ENCODE results near the gene MICAL3. TPM values are rescaled to one million over a fixed set of nuclear protein-coding genes. Genes with fewer than 3 reads are reported as not detected.
"Not testable (repeated sequence)": the region's sequence is repeated elsewhere in the genome, so short reads cannot be mapped to it uniquely, and the experiment has no call there.

Gene MICAL3
- total RNA-seq, 4 donors from 2014 or later, result 6.0 to 9.8 (median 8.1) TPM

GRCh38 chr22:17941471-17942406 is 82.6 kb downstream of the MICAL3 start:
- Histone ChIP-seq H3K27ac (peak overlapping the region; percentile 68 to 85 (median 83)), H3K9me3 (no peaks in the 10 kb centered on the region), H3K4me1 (peaks cover 67 to 71% of the 10 kb centered on the region in 2 donors), H3K36me3 (no peaks in the 10 kb centered on the region), H3K4me3 (no peak overlapping the region), H3K27me3 (no peaks in the 10 kb centered on the region)
- peak; percentile 82 to 87 for DNase-seq
- TF ChIP-seq CTCF (IDR thresholded peaks at IDR 0.05 in 4 of 5, conservative IDR thresholded peaks at IDR 0.05 in 1 of 5) (peak in 4 of 5 experiments; percentile 4 to 21 (median 19)), POLR2A (IDR thresholded peaks at IDR 0.05) (peak in 1 of 2 donors; percentile 11)
- intact Hi-C loops (cut with DNase I; ENCODE audit: low total_unique reads) (no loop called here), in situ Hi-C loops (cut with MboI; ENCODE audit: low sequenced_read_pairs in 4 of 4) (no loop called here)
- peak; percentile 92 to 94 for ATAC-seq

- ATAC-seq (no peak), DNase-seq (no peak)
- H3K9me3 ChIP-seq, result no peaks in the 10 kb centered on the region
- TF ChIP-seq CTCF (IDR thresholded peaks at IDR 0.05 in 4 of 5, conservative IDR thresholded peaks at IDR 0.05 in 1 of 5), result no peak
- H3K27me3 ChIP-seq, result no peaks in the 10 kb centered on the region
- no peaks in the 10 kb centered on the region for H3K36me3 ChIP-seq
- peaks cover 46 to 49% of the 10 kb centered on the region in 2 donors for H3K4me1 ChIP-seq
- H3K4me3 ChIP-seq, result no peak overlapping the region
- in situ Hi-C loops (cut with MboI; ENCODE audit: low sequenced_read_pairs in 4 of 4), result no loop called here
- no peak overlapping the region for H3K27ac ChIP-seq
- intact Hi-C loops (cut with DNase I; ENCODE audit: low total_unique reads), result no loop called here
These were observed 84.8 kb downstream of the MICAL3 start for GRCh38 chr22:17939579-17939978.

GRCh38 chr22:17939011-17939410 is 85.3 kb downstream of the MICAL3 start:
- H3K4me1 ChIP-seq, result peaks cover 40 to 44% of the 10 kb centered on the region in 2 donors
- no peak for ATAC-seq

GRCh38 chr22:17938484-17938924 is 85.9 kb downstream of the MICAL3 start:
- intact Hi-C loops (cut with DNase I; ENCODE audit: low total_unique reads), result no loop called here
- Histone ChIP-seq H3K4me1 (peaks cover 35 to 38% of the 10 kb centered on the region in 2 donors), H3K9me3 (no peaks in the 10 kb centered on the region), H3K4me3 (no peak overlapping the region), H3K36me3 (no peaks in the 10 kb centered on the region), H3K27ac (peak overlapping the region; percentile 2 to 15 (median 4)), H3K27me3 (no peaks in the 10 kb centered on the region)
- ATAC-seq (no peak), DNase-seq (no peak)
- in situ Hi-C loops (cut with MboI; ENCODE audit: low sequenced_read_pairs in 4 of 4), result no loop called here
- TF ChIP-seq POLR2A (IDR thresholded peaks at IDR 0.05) (no peak), CTCF (IDR thresholded peaks at IDR 0.05 in 4 of 5, conservative IDR thresholded peaks at IDR 0.05 in 1 of 5) (no peak)

More at GRCh38 chr22:17939011-17939410, 85.3 kb downstream of the MICAL3 start:
- Histone ChIP-seq H3K4me3 (no peak overlapping the region), H3K27me3 (no peaks in the 10 kb centered on the region), H3K27ac (peak overlapping the region in 1 of 4 donors; percentile 15), H3K9me3 (no peaks in the 10 kb centered on the region), H3K36me3 (no peaks in the 10 kb centered on the region)
- no peak for DNase-seq
- intact Hi-C loops (cut with DNase I; ENCODE audit: low total_unique reads) (no loop called here), in situ Hi-C loops (cut with MboI; ENCODE audit: low sequenced_read_pairs in 4 of 4) (no loop called here)
- TF ChIP-seq POLR2A (IDR thresholded peaks at IDR 0.05) (no peak), CTCF (IDR thresholded peaks at IDR 0.05 in 4 of 5, conservative IDR thresholded peaks at IDR 0.05 in 1 of 5) (no peak)

- H3K27ac ChIP-seq, result peak overlapping the region in 2 of 4 donors; percentile 78 to 79
- ATAC-seq; in situ Hi-C loops (cut with MboI; ENCODE audit: low sequenced_read_pairs in 4 of 4): not testable (repeated sequence)
These were observed 91.9 kb downstream of the MICAL3 start for GRCh38 chr22:17932457-17932856.

More at GRCh38 chr22:17932457-17932856, 91.9 kb downstream of the MICAL3 start:
- DNase-seq; intact Hi-C loops (cut with DNase I; ENCODE audit: low total_unique reads); H3K36me3 ChIP-seq; H3K9me3 ChIP-seq; H3K27me3 ChIP-seq; H3K4me3 ChIP-seq: not testable (repeated sequence)
- H3K4me1 ChIP-seq, result peaks cover 22 to 24% of the 10 kb centered on the region in 2 donors
